ENCODE measurements around the gene FXYD5. TPM values are rescaled to one million over a fixed set of nuclear protein-coding genes. Genes with fewer than 3 reads are reported as not detected.

FXYD5 gene
- total RNA-seq, 1 donor from 2014 or later, result 144 TPM

GRCh38 chr19:35106898-35107541 is 47.5 kb upstream of the FXYD5 start:
- intact Hi-C loops (cut with DNase I), result no loop called here
- Histone ChIP-seq H3K9me3 (no peaks in the 10 kb centered on the region), H3K27me3 (no peaks in the 10 kb centered on the region), H3K4me3 (no peak overlapping the region), H3K4me1 (no peaks in the 10 kb centered on the region), H3K27ac (peak overlapping the region; percentile 35), H3K36me3 (no peaks in the 10 kb centered on the region)
- TF ChIP-seq POLR2AphosphoS5 (IDR thresholded peaks at IDR 0.05; ENCODE audit: insufficient read depth in 1 of 2, low read depth in 1 of 2) (no peak), POLR2A (IDR thresholded peaks at IDR 0.05) (no peak), CTCF (IDR thresholded peaks at IDR 0.05) (no peak)
- DNase-seq (ENCODE audit: extremely low spot score in 2 of 2), result no peak

GRCh38 chr19:35107545-35107944 is 47.0 kb upstream of the FXYD5 start:
- Histone ChIP-seq H3K27me3 (no peaks in the 10 kb centered on the region), H3K27ac (peak overlapping the region; percentile 35), H3K4me1 (no peaks in the 10 kb centered on the region), H3K9me3 (no peaks in the 10 kb centered on the region), H3K4me3 (no peak overlapping the region), H3K36me3 (no peaks in the 10 kb centered on the region)
- intact Hi-C loops (cut with DNase I), result no loop called here
- no peak for TF ChIP-seq CTCF (IDR thresholded peaks at IDR 0.05)
- peak in 1 of 2 donors; percentile 48 for TF ChIP-seq POLR2AphosphoS5 (IDR thresholded peaks at IDR 0.05; ENCODE audit: insufficient read depth in 1 of 2, low read depth in 1 of 2)
- no peak for TF ChIP-seq POLR2A (IDR thresholded peaks at IDR 0.05)
- DNase-seq (ENCODE audit: extremely low spot score in 2 of 2), result no peak

GRCh38 chr19:35108730-35109129 is 45.8 kb upstream of the FXYD5 start:
- Histone ChIP-seq H3K4me1 (no peaks in the 10 kb centered on the region), H3K27me3 (no peaks in the 10 kb centered on the region), H3K27ac (peak overlapping the region; percentile 41), H3K9me3 (no peaks in the 10 kb centered on the region), H3K36me3 (no peaks in the 10 kb centered on the region), H3K4me3 (no peak overlapping the region)
- intact Hi-C loops (cut with DNase I), result no loop called here
- DNase-seq (ENCODE audit: extremely low spot score in 2 of 2), result no peak
- no peak for TF ChIP-seq POLR2AphosphoS5 (IDR thresholded peaks at IDR 0.05; ENCODE audit: insufficient read depth in 1 of 2, low read depth in 1 of 2)
- TF ChIP-seq CTCF (IDR thresholded peaks at IDR 0.05), result no peak
- TF ChIP-seq POLR2A (IDR thresholded peaks at IDR 0.05), result no peak

GRCh38 chr19:35109395-35110112 is 45.0 kb upstream of the FXYD5 start:
- intact Hi-C loops (cut with DNase I), result no loop called here
- Histone ChIP-seq H3K4me3 (no peak overlapping the region), H3K27ac (peak overlapping the region; percentile 41), H3K27me3 (no peaks in the 10 kb centered on the region), H3K36me3 (no peaks in the 10 kb centered on the region), H3K9me3 (no peaks in the 10 kb centered on the region), H3K4me1 (peaks cover 7% of the 10 kb centered on the region)
- TF ChIP-seq CTCF (IDR thresholded peaks at IDR 0.05) (no peak), POLR2A (IDR thresholded peaks at IDR 0.05) (no peak), POLR2AphosphoS5 (IDR thresholded peaks at IDR 0.05; ENCODE audit: insufficient read depth in 1 of 2, low read depth in 1 of 2) (peak in 1 of 2 donors; percentile 10)
- no peak for DNase-seq (ENCODE audit: extremely low spot score in 2 of 2)

GRCh38 chr19:35110974-35111373 is 43.6 kb upstream of the FXYD5 start:
- H3K4me3 ChIP-seq, result no peak overlapping the region
- H3K36me3 ChIP-seq, result no peaks in the 10 kb centered on the region
- H3K27ac ChIP-seq, result no peak overlapping the region
- no peaks in the 10 kb centered on the region for H3K27me3 ChIP-seq
- no peak for TF ChIP-seq CTCF (IDR thresholded peaks at IDR 0.05)
- TF ChIP-seq POLR2A (IDR thresholded peaks at IDR 0.05), result no peak
- TF ChIP-seq POLR2AphosphoS5 (IDR thresholded peaks at IDR 0.05; ENCODE audit: insufficient read depth in 1 of 2, low read depth in 1 of 2), result no peak
- intact Hi-C loops (cut with DNase I), result no loop called here
- DNase-seq (ENCODE audit: extremely low spot score in 2 of 2), result no peak
- no peaks in the 10 kb centered on the region for H3K9me3 ChIP-seq
- H3K4me1 ChIP-seq, result peaks cover 17% of the 10 kb centered on the region
